ENCODE data around the gene CES1.
"Not testable (repeated sequence)": the region's sequence is repeated elsewhere in the genome, so short reads cannot be mapped to it uniquely, and the experiment has no call there.

Gene CES1

DNA sequence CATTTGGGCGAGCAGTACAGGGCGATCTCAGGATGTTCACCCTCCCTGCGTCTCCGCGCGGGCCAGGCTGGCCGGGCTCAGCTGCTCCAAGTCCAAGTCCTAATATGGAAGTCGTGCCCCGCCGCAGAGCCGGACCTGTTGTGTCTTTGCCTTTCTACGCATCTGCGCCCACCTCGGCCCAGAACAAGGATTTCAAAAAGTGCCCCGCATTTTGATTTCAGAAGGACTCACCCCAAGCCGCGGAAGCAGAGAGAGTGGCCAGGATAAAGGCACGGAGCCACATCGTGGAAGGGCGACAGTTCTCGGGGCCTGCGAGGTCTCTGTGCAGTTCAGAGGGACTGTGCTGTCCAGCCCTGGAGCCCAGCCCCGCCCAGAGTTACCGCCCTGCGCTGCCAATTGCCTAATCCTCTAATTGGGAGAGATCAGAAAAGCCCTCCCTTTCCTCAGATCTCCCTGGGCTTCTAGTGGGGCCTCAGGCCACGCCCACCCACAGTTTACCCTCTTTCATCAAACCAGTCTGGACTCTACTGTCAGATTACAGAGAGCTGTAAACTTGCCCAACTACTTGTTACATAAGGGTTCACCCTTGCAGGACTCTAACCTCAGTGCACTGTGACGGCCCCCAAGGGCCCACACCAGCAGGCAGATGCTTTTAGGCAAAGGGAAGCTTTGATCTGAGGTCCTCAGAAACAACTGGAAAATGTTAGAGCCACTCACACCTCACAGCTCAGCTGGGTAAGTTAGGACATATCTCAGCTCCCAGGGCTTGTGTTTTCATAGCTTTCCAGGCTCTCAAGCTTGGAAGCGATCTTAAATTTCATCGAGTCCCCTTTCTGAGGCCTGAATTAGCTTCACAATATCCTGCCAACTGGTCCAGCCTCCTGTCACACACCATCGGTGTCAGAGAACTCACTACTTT, at the start of gene CES1:
TSS of gene CES1 (minus strand) at position 324 of the 919 bp plus-strand sequence. CDS start at position 283, 41 bp downstream.
- DNase-seq (ENCODE audit: low read depth, low spot score): no peak

GRCh38 chr16:55876854-55877253, 44.0 kb upstream of the CES1 start:
- DNase-seq (ENCODE audit: low read depth, low spot score): no peak

GRCh38 chr16:55875273-55875672, 42.4 kb upstream of the CES1 start, which contains the start of gene CES5A:
TSS of gene CES5A (minus strand) at chr16:55875373. CDS start at chr16:55875221, 152 bp downstream.
- no peak for DNase-seq (ENCODE audit: low read depth, low spot score)

DNA sequence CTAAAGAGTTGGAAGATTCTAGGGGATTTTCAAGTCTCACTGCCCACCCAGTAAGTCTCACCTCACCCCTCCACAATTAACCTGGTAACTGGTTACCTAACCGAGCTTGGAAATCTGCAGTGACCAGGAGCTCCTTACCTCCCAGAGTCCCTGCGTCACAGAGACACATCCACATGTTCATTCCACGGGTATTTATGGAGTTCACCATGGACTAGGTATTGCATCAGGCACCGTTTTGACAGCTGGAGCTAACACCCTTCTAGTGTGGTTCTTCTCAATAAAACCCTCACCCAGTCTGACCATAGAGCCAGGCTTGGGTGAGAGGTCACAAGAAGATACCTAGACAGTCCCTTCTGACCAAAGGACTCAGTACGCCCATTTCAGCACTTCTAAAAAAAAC, 40.2 kb upstream of the CES1 start:
- no peak for DNase-seq (ENCODE audit: low read depth, low spot score)

- DNase-seq (ENCODE audit: low read depth, low spot score): no peak
Measured at GRCh38 chr16:55872130-55872529, 39.2 kb upstream of the CES1 start.

GRCh38 chr16:55871411-55872038, 38.6 kb upstream of the CES1 start:
- no peak for DNase-seq (ENCODE audit: low read depth, low spot score)

DNA sequence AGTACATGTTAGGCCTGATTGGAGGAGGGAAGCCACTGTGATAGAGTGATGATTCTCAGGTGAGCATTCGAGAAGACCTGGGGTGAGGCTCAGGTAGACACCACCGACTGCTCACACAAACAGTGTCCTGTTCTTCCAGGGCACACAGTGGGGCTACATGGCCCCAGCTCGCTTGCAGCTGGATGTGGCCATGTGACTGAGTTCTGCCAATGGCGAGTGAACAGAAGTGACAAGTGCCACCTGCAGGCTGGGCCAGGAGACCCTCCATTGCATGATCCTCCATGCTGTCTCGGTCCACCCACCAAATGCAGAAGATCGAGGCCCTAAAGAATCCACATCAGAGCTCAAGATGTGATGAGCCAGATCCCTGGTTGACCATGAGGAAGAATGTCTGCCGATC, 36.1 kb upstream of the CES1 start:
- no peak for DNase-seq (ENCODE audit: low read depth, low spot score)

- DNase-seq (ENCODE audit: low read depth, low spot score): no peak
Measured at GRCh38 chr16:55868137-55868536, 35.2 kb upstream of the CES1 start.

GRCh38 chr16:55861288-55861687, 28.4 kb upstream of the CES1 start:
- DNase-seq (ENCODE audit: low read depth, low spot score): no peak

DNA sequence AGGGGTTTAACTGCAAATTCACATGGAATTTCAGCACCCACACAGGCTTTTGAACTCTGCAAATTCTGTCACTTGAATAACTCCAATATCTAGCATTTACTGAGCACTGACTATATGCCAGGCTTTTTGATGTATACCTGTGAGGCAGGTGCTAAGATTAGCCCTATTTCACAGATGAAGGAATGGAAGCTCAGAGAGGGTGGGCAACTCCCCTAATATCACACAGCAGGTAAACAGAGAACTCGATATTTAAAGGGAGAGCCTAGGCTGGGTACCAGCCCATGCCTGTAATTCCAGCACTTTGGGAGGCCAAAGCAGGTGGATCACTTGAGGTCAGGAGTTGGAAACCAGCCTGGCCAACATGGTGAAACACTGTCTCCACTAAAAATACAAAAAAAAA, 24.8 kb upstream of the CES1 start:
- DNase-seq (ENCODE audit: low read depth, low spot score): not testable (repeated sequence)

DNA sequence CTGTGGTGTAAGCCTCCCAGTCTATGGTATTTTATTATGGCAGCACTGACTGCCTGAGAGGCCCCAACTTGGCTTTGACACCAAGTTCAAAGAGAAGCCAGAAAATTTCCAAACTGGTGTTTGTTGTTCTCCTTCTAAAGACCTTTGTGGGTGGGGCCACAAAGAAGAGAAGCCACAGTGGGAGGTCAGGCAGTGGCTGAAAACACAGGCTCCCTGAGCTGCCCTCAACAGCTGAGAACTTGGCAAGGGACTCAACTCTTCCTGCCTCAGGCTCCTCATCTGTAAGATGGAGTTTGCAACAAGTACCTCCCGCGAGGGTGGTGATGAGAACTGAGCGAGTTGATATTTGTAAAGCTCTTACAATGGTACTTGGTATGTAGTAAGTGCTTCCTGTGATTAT, 24.1 kb upstream of the CES1 start:
- no peak for DNase-seq (ENCODE audit: low read depth, low spot score)

GRCh38 chr16:55853114-55853513, 20.2 kb upstream of the CES1 start:
- no peak for DNase-seq (ENCODE audit: low read depth, low spot score)

- DNase-seq (ENCODE audit: low read depth, low spot score): no peak
Measured at GRCh38 chr16:55849536-55849935, 16.6 kb upstream of the CES1 start.

- no peak for DNase-seq (ENCODE audit: low read depth, low spot score)
Measured at GRCh38 chr16:55846598-55847346, 13.9 kb upstream of the CES1 start.

- no peak for DNase-seq (ENCODE audit: low read depth, low spot score)
Measured at GRCh38 chr16:55843105-55843395, 10.2 kb upstream of the CES1 start.

DNA sequence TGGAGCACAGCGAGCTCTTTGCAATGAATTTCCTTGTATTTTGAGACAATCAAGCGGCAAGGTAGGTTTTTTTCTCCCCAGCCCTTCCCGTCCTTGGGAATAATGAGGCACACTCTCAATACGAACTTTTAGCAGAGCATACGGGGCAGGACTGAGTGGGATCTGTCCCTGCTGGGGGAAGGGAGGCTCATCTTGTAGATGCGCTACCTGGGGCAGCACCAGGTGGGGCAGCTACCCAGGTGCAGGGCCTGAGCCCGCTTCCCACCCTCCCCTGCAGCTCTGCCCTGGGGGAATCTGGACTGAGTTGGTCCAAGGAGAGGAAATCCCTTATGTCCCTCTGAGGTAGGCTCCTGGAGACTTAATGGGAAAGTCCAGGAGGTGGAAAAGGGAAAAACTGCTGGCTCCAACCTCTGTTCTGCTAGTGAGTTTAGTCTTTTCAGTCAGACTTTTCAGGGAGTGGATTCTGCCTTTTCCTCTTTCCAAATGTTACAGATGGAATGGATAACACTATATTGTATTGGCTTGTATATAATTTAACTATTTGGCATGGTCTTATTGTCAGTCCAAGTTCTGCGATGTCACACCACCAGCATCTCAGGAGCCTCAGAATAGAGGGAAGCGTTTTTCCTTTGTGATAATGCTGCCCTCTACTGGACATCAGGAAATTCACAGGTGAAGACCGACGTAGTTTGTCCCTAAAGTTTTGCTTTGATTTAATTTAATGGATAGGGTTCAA, 9.6 kb upstream of the CES1 start:
- DNase-seq (ENCODE audit: low read depth, low spot score): no peak

- no peak for DNase-seq (ENCODE audit: low read depth, low spot score)
Measured at GRCh38 chr16:55839115-55839514, 6.2 kb upstream of the CES1 start.

- no peak for DNase-seq (ENCODE audit: low read depth, low spot score)
Measured at GRCh38 chr16:55836158-55836611, 3.3 kb upstream of the CES1 start.

DNA sequence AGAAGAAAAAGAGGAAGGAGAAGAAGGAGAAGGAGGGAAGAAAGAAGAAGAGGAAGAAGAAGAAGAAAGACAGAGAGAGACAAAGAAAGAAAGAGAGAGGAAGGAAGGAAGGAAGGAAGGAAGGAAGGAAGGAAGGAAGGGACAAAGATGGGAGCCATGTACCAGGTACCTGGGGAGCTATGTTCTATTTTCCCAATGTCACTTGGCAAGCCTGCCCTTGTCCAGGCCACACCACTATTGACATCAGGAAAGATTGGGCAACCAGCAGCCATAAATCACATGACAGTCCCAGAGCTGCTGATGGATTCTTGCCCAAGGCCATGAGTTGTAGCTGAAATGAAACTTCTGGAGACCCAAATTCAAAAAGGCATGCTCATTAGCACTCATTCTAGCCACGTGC, 2.7 kb upstream of the CES1 start:
- no peak for DNase-seq (ENCODE audit: low read depth, low spot score)

- DNase-seq (ENCODE audit: low read depth, low spot score): not testable (repeated sequence)
Measured at GRCh38 chr16:55835173-55835572, 2.3 kb upstream of the CES1 start.

GRCh38 chr16:55834049-55834448, 1.2 kb upstream of the CES1 start:
- DNase-seq (ENCODE audit: low read depth, low spot score): no peak

DNA sequence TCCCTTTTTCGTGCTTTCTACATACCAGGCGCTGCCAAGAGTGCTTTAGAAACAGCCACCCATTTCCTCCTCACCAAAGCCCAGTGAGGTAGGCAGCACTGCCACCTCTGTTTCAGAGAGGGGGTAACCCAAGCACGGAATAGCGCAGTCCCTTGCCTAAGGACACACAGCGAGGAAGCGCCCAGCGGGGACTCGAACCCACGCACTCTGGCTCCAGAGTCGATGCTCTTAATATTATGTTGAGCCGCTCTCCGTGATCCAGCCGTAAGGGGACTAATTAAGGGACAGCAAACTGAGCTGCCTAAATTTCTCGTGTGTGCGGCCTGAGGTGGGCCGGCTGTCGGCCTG, 497 bp downstream of the CES1 start:
- no peak for DNase-seq (ENCODE audit: low read depth, low spot score)

Measured in activated naive CD8-positive, alpha-beta T cell treated with anti-CD3 and anti-CD28 coated beads, Interleukin-2, amount 50 U/mL, for 16 hours (primary cell).